Fibroblast of gingiva (primary cell): Measurements from ENCODE around the gene STOX2.

ENCODE experiments used
- DNase-seq: peaks from one replicate; pipeline ENCODE4 v3.0.0-alpha.2; 2011; ENCODE audit warnings: low read depth

Gene STOX2, protein sequence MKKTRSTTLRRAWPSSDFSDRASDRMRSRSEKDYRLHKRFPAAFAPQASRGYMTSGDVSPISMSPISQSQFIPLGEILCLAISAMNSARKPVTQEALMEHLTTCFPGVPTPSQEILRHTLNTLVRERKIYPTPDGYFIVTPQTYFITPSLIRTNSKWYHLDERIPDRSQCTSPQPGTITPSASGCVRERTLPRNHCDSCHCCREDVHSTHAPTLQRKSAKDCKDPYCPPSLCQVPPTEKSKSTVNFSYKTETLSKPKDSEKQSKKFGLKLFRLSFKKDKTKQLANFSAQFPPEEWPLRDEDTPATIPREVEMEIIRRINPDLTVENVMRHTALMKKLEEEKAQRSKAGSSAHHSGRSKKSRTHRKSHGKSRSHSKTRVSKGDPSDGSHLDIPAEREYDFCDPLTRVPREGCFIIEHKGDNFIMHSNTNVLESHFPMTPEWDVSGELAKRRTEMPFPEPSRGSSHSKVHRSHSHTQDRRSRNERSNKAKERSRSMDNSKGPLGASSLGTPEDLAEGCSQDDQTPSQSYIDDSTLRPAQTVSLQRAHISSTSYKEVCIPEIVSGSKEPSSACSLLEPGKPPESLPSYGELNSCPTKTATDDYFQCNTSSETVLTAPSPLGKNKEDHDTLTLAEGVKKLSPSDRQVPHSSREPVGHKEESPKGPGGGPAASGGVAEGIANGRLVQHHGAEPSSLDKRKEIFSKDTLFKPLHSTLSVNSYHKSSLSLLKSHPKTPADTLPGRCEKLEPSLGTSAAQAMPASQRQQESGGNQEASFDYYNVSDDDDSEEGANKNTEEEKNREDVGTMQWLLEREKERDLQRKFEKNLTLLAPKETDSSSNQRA (N-terminal part only)

DNA sequence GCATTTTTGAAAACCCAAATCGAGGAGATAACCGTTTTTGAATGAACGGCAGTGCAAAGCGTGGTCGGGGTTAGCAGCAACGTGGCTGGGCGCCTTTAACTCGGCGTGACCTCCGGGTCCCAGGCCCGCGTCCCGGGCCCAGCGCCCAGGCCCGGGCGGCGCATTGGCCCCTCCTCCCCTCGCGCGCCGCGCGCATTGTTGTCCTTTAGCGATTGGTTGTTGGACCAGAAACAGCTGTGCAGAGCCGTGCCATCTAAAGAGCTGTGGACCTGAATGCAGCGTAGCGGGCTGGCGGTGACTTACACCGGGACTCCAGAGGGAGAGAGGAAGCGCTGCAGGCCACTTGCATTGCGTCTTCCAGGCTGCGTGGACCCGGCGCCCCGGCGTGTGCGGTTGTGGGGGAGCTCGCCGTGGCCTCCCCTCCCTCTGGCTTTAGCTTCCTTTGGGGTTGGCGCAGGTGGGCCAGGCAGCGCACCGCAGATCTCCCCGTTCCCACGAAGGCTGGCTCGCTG, at the start of gene STOX2:
Gene STOX2 (plus strand): TSS at position 227 of the 512 bp plus-strand sequence. CDS start 1,484 bp downstream, outside the sequence.
- DNase-seq: no peak

- DNase-seq: no peak
Observed at GRCh38 chr4:183855323-183856190, 49.5 kb upstream of the STOX2 start.

- DNase-seq: no peak
Observed at GRCh38 chr4:183857040-183857439, 48.1 kb upstream of the STOX2 start.

DNA sequence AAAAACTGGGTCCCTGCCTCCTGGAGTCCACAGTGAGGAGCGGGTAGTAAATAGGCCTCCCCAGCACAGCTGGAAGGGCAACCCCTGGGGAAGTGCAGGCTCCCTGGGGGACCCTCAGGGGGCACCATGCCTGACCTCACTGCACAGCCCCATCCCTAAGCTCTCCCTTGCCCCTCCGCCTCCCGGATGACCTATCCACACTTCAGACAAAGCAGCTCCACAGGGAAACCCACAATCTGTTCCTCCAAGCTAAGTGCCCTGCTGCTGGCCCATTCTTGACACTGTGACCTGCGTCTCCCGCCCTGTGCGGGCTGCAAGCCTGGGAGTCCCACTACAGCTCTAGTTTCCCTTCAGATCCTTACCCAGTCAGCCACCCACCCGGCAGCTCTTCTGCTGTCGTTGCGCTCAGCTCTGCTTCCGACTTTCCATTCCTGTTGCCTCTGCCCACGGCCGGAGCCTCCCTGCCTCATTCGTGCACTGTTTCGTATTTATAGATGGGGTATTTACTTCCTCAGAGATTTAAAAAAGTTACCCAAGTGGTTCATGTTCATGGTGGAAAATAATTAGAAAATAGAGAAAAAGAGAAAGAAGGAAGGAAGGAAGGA, 47.0 kb upstream of the STOX2 start:
- no peak for DNase-seq

GRCh38 chr4:183860119-183860518, 45.0 kb upstream of the STOX2 start:
- DNase-seq: no peak

GRCh38 chr4:183860731-183861130, 44.4 kb upstream of the STOX2 start:
- no peak for DNase-seq

- no peak for DNase-seq
Observed at GRCh38 chr4:183861426-183861825, 43.7 kb upstream of the STOX2 start.

DNA sequence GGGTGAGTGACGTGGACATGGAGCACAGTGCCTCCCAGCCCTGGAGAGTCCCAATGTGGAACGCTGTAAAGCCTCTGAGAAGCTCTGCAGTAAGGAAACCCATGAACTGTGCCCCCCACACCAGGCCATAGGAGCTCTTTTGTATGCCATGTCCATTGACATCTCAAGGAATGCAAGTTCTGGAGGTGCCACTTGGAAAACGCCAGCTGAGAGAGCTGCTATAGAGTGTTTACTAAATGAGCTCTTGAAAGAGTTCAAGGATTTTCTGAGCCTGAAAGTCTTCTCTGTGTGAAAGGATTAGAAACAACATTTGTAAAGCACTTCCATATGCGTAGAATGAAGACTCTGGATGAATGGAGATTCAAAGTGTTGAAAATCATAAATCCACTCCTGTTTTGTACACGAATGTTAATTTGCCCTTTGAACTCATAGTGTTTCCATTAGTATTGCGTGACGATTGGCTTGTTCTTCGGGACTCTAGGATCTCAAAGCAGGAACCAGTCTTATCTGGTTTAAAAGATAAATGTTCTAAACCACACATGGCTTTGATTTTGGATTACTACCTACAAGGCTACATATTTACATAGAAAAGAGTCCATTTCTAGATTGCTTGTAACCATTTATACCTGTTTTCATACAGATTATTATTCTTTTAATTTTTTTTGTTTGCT, 41.8 kb upstream of the STOX2 start:
- no peak for DNase-seq

DNA sequence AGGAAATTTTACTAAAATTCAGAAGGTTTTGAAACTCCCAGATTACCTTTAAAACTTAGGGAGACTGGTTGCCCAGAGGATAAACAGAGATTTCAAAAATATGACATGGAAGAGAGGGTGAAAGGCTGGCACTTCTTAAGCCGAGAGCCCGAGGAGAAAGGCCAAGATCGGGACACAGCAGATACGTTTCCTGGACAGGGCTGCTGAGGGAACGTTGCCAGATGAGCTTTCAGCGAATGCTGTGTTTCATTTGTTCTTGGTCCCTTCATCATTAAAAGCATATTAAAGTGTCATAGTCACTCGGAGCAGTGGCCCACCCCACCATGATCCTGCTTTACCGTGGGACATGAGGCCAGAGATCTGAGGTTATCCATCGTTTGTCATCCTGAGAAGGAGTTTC, 37.9 kb upstream of the STOX2 start:
- DNase-seq: no peak

DNA sequence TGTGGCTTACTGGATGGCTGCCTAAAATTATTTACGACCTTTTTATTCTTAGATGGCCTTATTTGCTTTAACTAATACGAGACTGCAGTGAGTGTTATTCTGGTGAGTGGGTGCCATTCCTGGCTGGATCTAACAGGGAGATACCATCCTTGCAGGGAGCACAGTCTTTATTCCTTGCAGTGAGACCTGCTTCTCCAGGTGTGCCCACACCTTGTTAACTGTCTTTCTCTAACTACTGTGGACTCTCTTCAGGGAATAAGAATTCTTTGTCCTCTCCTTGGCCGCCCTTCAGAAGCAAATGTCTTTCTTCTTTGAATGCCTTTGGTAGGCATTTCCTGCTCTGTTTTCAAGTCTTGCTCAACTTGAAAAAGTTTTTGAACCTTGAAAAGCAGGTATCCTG, 34.1 kb upstream of the STOX2 start:
- no peak for DNase-seq

- DNase-seq: no peak
Observed at GRCh38 chr4:183871581-183871980, 33.5 kb upstream of the STOX2 start.

GRCh38 chr4:183872531-183872930, 32.6 kb upstream of the STOX2 start:
- no peak for DNase-seq

- DNase-seq: no peak
Observed at GRCh38 chr4:183873409-183874185, 31.5 kb upstream of the STOX2 start.

DNA sequence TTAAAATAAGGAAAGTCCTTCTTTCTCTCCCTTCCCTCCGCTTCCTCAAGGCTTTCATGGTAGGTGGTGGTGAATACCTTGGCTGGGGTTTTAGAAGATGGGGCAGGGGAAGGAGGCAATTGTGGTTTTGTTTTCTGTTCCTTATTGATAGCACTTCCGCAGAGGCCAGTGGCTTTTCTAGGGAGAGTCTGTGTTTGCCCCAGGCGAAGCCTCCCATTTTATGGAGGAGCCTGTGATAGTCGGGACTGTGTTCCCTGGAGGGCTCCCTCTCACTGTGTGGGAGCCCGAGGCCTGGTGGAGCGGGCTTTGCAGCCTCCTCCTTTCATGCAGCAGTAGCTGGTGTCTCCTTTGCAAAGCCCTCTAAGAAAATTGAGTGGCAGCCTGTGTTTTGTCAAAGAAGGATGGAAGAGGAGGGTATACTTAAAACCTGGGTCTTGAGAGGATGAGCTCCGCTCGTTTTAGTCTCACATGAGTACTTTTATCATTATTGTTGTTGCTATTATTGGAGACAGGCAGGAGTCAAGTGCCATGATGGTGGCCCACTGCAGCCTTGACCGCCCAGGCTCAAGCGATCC, 29.8 kb upstream of the STOX2 start:
- DNase-seq: no peak

DNA sequence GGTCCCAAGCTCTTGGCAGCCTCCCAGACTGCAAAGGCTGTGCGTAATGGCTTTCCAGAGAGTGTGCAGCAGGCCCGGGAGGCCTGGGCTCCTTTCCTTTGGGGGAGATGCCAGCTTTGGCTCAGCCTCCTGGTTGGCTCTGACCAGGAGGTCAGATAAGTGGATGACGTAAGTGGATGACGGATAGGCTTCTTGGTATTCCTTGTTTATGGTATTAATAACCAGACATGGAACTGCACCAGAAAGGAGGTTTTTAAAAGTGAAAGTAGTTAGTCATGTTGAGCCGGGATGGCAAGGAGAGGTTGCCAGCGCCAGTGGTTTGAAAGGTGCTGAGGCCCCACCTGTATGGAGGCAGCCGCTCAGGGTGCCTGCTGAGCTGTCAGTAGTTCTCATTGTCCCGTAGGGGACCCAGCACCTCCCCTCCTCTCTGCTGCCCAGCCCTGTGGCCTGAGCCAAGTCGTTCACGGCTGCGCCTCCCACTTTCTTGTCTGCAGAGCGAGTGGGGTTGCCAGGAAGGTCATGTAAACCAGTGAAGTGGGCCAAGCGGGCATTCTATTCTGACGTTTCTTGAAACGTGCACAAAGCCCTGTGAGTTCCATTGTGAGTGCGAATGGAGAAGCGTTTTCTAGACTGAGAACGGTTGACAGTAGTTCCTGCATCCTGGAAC, 28.7 kb upstream of the STOX2 start:
- peak; percentile 48 for DNase-seq

GRCh38 chr4:183878251-183878970, 26.7 kb upstream of the STOX2 start:
- no peak for DNase-seq

DNA sequence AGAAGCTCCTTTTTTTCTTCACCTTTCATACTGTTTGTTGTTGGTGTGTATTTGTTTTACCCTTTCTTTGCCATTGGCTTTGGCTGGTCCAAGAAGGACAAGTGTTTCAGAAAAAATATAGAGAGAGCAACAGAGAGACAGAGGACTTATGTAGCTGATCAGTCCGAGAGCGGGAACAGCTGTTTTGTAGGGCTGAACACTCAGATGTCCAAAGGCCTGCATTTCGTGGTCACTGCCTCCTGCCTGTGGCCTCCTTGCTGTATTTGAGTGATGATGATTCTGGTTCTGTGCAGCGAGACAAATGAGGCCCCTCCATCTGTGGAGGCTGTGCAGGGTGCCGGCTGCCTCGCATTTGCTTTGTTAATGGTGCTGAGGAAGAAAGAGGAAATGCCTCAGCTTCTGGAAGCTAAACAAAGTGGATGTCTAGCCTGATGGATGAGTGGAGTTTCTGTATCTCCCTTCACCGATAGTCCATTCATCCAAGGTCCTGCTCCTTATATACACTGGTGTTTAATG, 19.8 kb upstream of the STOX2 start:
- no peak for DNase-seq

- no peak for DNase-seq
Observed at GRCh38 chr4:183887351-183887750, 17.8 kb upstream of the STOX2 start.
